Parathyroid adenoma (tissue), 2 donors: ENCODE data around the gene SYT9.

Experiments
- H2AFZ ChIP-seq: fragments of 300-600 bp; sonication (generic); one replicate; pipeline ENCODE4 v1.7.0; 2017; ENCODE audit warnings: antibody characterized with exemption, mild to moderate bottlenecking
- H3K27ac ChIP-seq: fragments of 300-600 bp; sonication (generic); one replicate; pipeline ENCODE4 v1.7.0; 2017
- H3K27me3 ChIP-seq: fragments of 300-600 bp; sonication (generic); one replicate; pipeline ENCODE4 v1.7.0; 2017; ENCODE audit warnings: low read length; ENCODE audit not compliant: control insufficient read depth, insufficient read depth
- H3K36me3 ChIP-seq: fragments of 300-600 bp; sonication (generic); one replicate; pipeline ENCODE4 v1.7.0; 2017; ENCODE audit warnings: low read length; ENCODE audit not compliant: control insufficient read depth, insufficient read depth
- H3K4me1 ChIP-seq: fragments of 300-600 bp; sonication (generic); one replicate; pipeline ENCODE4 v1.7.0; 2017; ENCODE audit warnings: control low read depth
- H3K4me2 ChIP-seq: fragments of 300-600 bp; sonication (generic); one replicate; pipeline ENCODE4 v1.7.0; 2017; ENCODE audit warnings: low read length
- H3K4me3 ChIP-seq: fragments of 300-600 bp; sonication (generic); one replicate; pipeline ENCODE4 v1.7.0; 2017; ENCODE audit warnings: low read depth, low read length
- H3K79me2 ChIP-seq: fragments of 300-600 bp; sonication (generic); one replicate; pipeline ENCODE4 v1.7.0; 2017; ENCODE audit warnings: control low read depth
- H3K9ac ChIP-seq: fragments of 300-600 bp; sonication (generic); one replicate; pipeline ENCODE4 v1.7.0; 2017; ENCODE audit warnings: mild to moderate bottlenecking
- H3K9me3 ChIP-seq: fragments of 300-600 bp; sonication (generic); one replicate; pipeline ENCODE4 v1.7.0; 2017; ENCODE audit warnings: low read length; ENCODE audit not compliant: control insufficient read depth
- CTCF ChIP-seq: fragments of 300-600 bp; sonication (generic); IDR thresholded peaks from one replicate; pipeline ENCODE4 v1.7.0; 2017; ENCODE audit warnings: antibody characterized with exemption, mild to moderate bottlenecking
- donor health status: primary hyperparathyroidism.

The SYT9 gene

DNA sequence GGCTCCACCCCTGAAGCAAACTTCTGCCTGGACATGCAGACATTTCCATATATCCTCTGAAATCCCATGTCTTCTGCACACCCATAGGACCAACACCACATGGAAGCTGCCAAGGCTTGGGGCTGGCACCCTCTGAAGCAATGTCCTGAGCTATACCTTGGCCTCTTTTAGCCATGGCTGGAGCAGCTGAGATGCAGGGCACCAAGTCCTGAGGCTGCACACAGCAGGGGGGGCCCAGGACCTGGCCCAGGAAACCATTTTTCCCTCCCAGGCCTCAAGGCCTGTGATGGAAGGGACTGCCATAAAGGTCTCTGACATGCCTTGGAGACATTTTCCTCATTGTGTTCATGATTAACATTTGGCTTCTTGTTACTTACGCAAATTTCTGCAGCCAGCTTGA, 34.5 kb downstream of the SYT9 start:
- Histone ChIP-seq H3K9ac (no peak overlapping the region), H3K4me1 (no peaks in the 10 kb centered on the region), H3K4me3 (no peak overlapping the region), H3K27ac (no peak overlapping the region), H3K79me2 (no peaks in the 10 kb centered on the region), H3K27me3 (no peaks in the 10 kb centered on the region), H2AFZ (no peak overlapping the region), H3K4me2 (no peak overlapping the region), H3K9me3 (no peaks in the 10 kb centered on the region), H3K36me3 (no peaks in the 10 kb centered on the region)
- no peak for TF ChIP-seq CTCF

DNA sequence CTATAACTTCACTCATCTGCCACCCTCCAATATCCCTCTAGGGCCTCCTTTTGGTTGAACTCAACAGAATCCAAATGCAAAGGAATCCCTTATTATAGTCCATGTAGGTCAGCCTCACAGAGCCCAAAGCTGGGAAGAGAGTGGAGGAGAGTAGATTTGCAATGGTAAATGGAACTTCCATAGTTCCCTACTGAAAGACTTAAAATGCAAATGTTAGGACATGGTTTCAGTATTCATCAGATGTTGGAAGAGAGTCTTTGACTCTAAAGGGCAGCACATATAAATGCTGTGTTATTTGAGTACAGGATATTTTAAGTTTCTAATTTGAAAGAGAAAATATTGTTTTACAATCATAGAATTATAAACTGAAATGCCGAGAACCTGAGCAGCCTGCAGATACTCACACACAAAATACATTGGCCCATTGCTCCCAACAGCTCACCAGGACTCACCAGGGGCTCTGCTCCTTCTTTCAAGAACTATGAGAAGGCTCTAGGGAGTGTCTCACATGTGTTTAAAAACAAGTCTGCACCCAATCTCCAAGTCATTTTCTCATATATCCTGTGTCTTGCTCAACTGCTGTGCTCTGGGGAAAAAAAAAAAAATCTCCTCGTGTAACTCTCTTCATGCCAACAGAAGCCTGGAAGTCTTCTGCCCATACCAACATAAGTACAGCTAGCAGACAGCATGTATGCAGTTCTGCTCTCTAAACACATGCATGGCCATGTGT, 39.6 kb downstream of the SYT9 start:
- no peak overlapping the region for H3K9ac ChIP-seq
- no peak overlapping the region for H2AFZ ChIP-seq
- H3K4me1 ChIP-seq, result no peaks in the 10 kb centered on the region
- no peaks in the 10 kb centered on the region for H3K27me3 ChIP-seq
- H3K27ac ChIP-seq, result no peak overlapping the region
- TF ChIP-seq CTCF, result no peak
- H3K4me3 ChIP-seq, result no peak overlapping the region
- no peaks in the 10 kb centered on the region for H3K79me2 ChIP-seq
- no peaks in the 10 kb centered on the region for H3K9me3 ChIP-seq
- H3K36me3 ChIP-seq, result no peaks in the 10 kb centered on the region
- no peak overlapping the region for H3K4me2 ChIP-seq

DNA sequence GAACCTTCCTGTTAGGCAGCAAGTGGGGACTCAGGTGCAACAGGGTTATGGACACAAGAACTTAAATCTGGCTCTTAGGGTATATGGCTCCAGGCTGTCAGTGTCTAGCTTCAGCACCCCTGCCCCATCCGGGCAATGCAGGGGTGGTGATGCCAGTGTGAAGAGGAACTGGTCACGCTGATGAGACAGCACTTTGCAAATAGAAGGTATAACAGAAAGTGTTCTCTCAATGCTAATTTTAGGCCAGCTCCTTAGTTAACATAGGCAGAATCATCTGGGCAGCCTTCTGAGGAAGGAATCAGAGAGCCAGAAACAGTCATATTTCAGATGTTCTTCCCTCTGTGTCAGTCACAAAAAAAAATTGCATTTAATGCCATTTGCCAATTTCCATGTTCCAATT, 41.2 kb downstream of the SYT9 start:
- Histone ChIP-seq H3K4me2 (no peak overlapping the region), H3K79me2 (no peaks in the 10 kb centered on the region), H3K9me3 (no peaks in the 10 kb centered on the region), H3K27ac (no peak overlapping the region), H3K4me3 (no peak overlapping the region), H3K9ac (no peak overlapping the region), H3K4me1 (no peaks in the 10 kb centered on the region), H3K27me3 (no peaks in the 10 kb centered on the region), H2AFZ (no peak overlapping the region), H3K36me3 (no peaks in the 10 kb centered on the region)
- no peak for TF ChIP-seq CTCF

DNA sequence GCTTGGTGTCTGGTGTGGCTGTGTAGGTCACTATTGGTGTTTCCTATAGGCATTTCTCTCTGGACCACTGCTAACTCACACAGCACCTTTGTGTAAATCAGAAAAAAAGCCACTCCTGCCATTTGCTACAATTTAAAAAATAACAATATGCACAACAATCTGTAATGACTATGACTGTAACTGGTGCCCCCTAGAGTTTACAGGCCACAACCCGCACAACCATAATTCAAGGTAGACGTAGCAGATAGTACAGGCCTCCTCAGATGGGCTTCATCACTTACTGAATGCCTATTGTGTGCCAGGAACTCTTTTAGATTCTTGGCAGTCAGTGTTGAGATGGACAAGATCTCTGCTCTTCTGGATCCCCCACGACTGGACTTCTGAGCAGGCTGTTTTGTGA, 47.7 kb downstream of the SYT9 start:
- Histone ChIP-seq H3K4me2 (no peak overlapping the region), H2AFZ (no peak overlapping the region), H3K27ac (no peak overlapping the region), H3K9me3 (no peaks in the 10 kb centered on the region), H3K79me2 (no peaks in the 10 kb centered on the region), H3K4me3 (no peak overlapping the region), H3K27me3 (no peaks in the 10 kb centered on the region), H3K9ac (no peak overlapping the region), H3K36me3 (no peaks in the 10 kb centered on the region), H3K4me1 (no peaks in the 10 kb centered on the region)
- no peak for TF ChIP-seq CTCF

DNA sequence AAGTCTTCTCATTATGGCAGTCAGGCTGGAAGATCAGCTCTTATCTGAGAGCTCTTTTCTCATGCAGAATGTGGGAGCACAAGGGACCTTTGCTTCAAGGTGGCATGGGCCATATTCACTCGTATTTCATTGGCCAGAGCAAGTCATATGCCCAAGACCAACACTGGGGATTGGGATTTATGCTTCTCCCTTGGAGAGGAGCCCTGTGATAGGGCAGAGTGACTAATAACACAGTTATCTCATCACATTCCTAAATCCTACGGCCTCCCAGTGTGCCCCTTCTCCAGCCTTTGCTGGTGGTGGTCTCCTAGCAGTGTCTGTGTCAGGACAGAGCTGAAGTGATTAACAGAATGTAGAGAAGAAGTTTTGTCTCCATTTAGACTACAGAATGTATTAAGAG, 48.6 kb downstream of the SYT9 start:
- no peak overlapping the region for H3K4me2 ChIP-seq
- H3K27me3 ChIP-seq, result no peaks in the 10 kb centered on the region
- no peak overlapping the region for H2AFZ ChIP-seq
- no peaks in the 10 kb centered on the region for H3K4me1 ChIP-seq
- H3K79me2 ChIP-seq, result no peaks in the 10 kb centered on the region
- H3K9me3 ChIP-seq, result no peaks in the 10 kb centered on the region
- no peak overlapping the region for H3K9ac ChIP-seq
- TF ChIP-seq CTCF, result no peak
- no peaks in the 10 kb centered on the region for H3K36me3 ChIP-seq
- no peak overlapping the region for H3K27ac ChIP-seq
- no peak overlapping the region for H3K4me3 ChIP-seq
